HepG2 (cell line): ENCODE results near the gene ELMOD1. TPM values are rescaled to one million over a fixed set of nuclear protein-coding genes. Genes with fewer than 3 reads are reported as not detected.

Source experiments
- DRAP1 ChIP-seq: IDR thresholded peaks from 2 replicates; pipeline ENCODE4 v1.6.1; 2016; ENCODE audit warnings: missing genetic modification reagents, missing compliant biosample characterization
- EP300 ChIP-seq, 3 experiments: sonication (generic) in 1 of 3; formaldehyde crosslinking in 1 of 3; IDR thresholded peaks; 2 replicates each; pipeline versions ENCODE4 v1.5.1 to v1.6.1; 2011 to 2020; ENCODE audit warnings: low read depth in 2 of 3, low read length in 2 of 3, borderline replicate concordance in 1 of 3, improper control_type of control experiment in 1 of 3, mild to moderate bottlenecking in 1 of 3, missing genetic modification reagents in 1 of 3, moderate library complexity in 1 of 3
- GABPB1 ChIP-seq: IDR thresholded peaks from 2 replicates; pipeline ENCODE4 v1.6.1; 2016; ENCODE audit warnings: mild to moderate bottlenecking, missing genetic modification reagents, moderate library complexity, missing compliant biosample characterization
- KLF11 ChIP-seq: IDR thresholded peaks from 2 replicates; pipeline ENCODE4 v1.6.1; 2016; ENCODE audit warnings: missing compliant biosample characterization
- MAX ChIP-seq: IDR thresholded peaks from 2 replicates; pipeline ENCODE4 v1.6.1; 2012; ENCODE audit warnings: inconsistent platforms
- MYC ChIP-seq: sonication (generic); formaldehyde crosslinking; IDR thresholded peaks from 2 replicates; pipeline ENCODE4 v1.9.0; 2021; ENCODE audit warnings: missing genetic modification reagents, borderline replicate concordance
- NFYB ChIP-seq: sonication (generic); formaldehyde crosslinking; IDR thresholded peaks from 2 replicates; pipeline ENCODE4 v1.4.0; 2020; ENCODE audit warnings: missing genetic modification reagents
- PHF21A ChIP-seq: sonication (generic); formaldehyde crosslinking; IDR thresholded peaks from 2 replicates; pipeline ENCODE4 v1.5.0; 2020; ENCODE audit warnings: mild to moderate bottlenecking, missing genetic modification reagents
- RBM22 ChIP-seq: fragments of 200-400 bp; formaldehyde crosslinking; optimal IDR thresholded peaks from 2 replicates; pipeline ENCODE3; 2017; ENCODE audit warnings: mild to moderate bottlenecking, low read length, moderate library complexity
- SMARCE1 ChIP-seq: fragments of 450-650 bp; IDR thresholded peaks from 2 replicates; pipeline ENCODE4 v1.6.1; 2017; ENCODE audit warnings: borderline replicate concordance
- SPEN ChIP-seq: sonication (generic); formaldehyde crosslinking; IDR thresholded peaks from 2 replicates; pipeline ENCODE4 v1.5.1; 2020; ENCODE audit warnings: low read depth, mild to moderate bottlenecking, missing genetic modification reagents
- TAF1 ChIP-seq: sonication (generic); formaldehyde crosslinking; IDR thresholded peaks from 2 replicates; pipeline ENCODE4 v1.4.0; 2020; ENCODE audit warnings: missing genetic modification reagents
- ZBTB20 ChIP-seq: sonication (generic); formaldehyde crosslinking; IDR thresholded peaks from 2 replicates; pipeline ENCODE4 v1.8.1; 2023; ENCODE audit warnings: missing genetic modification reagents, low read depth, mild to moderate bottlenecking, borderline replicate concordance
- ZFP41 ChIP-seq: sonication (generic); formaldehyde crosslinking; IDR thresholded peaks from 2 replicates; pipeline ENCODE4 v1.4.0; 2020; ENCODE audit warnings: mild to moderate bottlenecking, missing genetic modification reagents, borderline replicate concordance
- ZFY ChIP-seq: sonication (generic); formaldehyde crosslinking; IDR thresholded peaks from 2 replicates; pipeline ENCODE4 v1.4.0; 2020; ENCODE audit warnings: missing genetic modification reagents
- ZNF441 ChIP-seq: sonication (generic); formaldehyde crosslinking; IDR thresholded peaks from 2 replicates; pipeline ENCODE4 v1.7.0; 2021; ENCODE audit warnings: missing genetic modification reagents, borderline replicate concordance
- ZNF451 ChIP-seq: sonication (generic); formaldehyde crosslinking; IDR thresholded peaks from 2 replicates; pipeline ENCODE4 v1.5.0; 2020; ENCODE audit warnings: mild to moderate bottlenecking, missing genetic modification reagents
- ZNF605 ChIP-seq: sonication (generic); formaldehyde crosslinking; IDR thresholded peaks from 2 replicates; pipeline ENCODE4 v1.8.0; 2022; ENCODE audit warnings: mild to moderate bottlenecking, missing genetic modification reagents
- ZNF713 ChIP-seq: sonication (generic); formaldehyde crosslinking; IDR thresholded peaks from 2 replicates; pipeline ENCODE4 v1.4.0; 2020; ENCODE audit warnings: mild to moderate bottlenecking, missing genetic modification reagents
- ZNF747 ChIP-seq: sonication (generic); formaldehyde crosslinking; IDR thresholded peaks from 2 replicates; pipeline ENCODE4 v1.8.1; 2023; ENCODE audit warnings: missing genetic modification reagents, mild to moderate bottlenecking, borderline replicate concordance
- polyA plus RNA-seq, 8 experiments: library from polyadenylated mRNA; depleted of rRNA in 3 of 8; stranded (reverse) in 7 of 8; unstranded in 1 of 8; fragments of >200 nt; fragmentation: Illumina TruSeq in 4 of 8; extraction: Trizol in 4 of 8; gene quantifications; 2 replicates each; pipeline versions ENCODE4 v1.2.1 to v1.2.3, GENCODE V29; 2011 to 2016; ENCODE audit warnings: low read depth in 4 of 8, missing spikeins in 1 of 8, mixed read lengths in 1 of 8; ENCODE audit not compliant: insufficient read depth in 1 of 8
- total RNA-seq, 5 experiments: library from RNA; depleted of rRNA; stranded (reverse); fragments of >200 nt; fragmentation: Illumina TruSeq; extraction: Trizol; gene quantifications; 2 replicates each; pipeline ENCODE4 v1.2.3, GENCODE V29; 2016; ENCODE audit warnings: low read depth in 1 of 5
- TF ChIP-seq, protein P1 (sequence below): IDR thresholded peaks from 2 replicates; pipeline ENCODE4 v1.6.1; 2016; ENCODE audit warnings: mild to moderate bottlenecking, missing biosample characterization, missing genetic modification reagents
- TF ChIP-seq, protein P2 (sequence below): sonication (generic); formaldehyde crosslinking; IDR thresholded peaks from 2 replicates; pipeline ENCODE4 v1.5.1; 2020; ENCODE audit warnings: missing genetic modification reagents, mild to moderate bottlenecking, borderline replicate concordance
- TF ChIP-seq, protein P3 (sequence below): sonication (generic); formaldehyde crosslinking; IDR thresholded peaks from 2 replicates; pipeline ENCODE4 v1.4.0; 2020; ENCODE audit warnings: missing genetic modification reagents
- TF ChIP-seq, protein P4 (sequence below): sonication (generic); formaldehyde crosslinking; IDR thresholded peaks from 2 replicates; pipeline ENCODE4 v1.8.0; 2022; ENCODE audit warnings: missing genetic modification reagents, mild to moderate bottlenecking, borderline replicate concordance

The ELMOD1 gene
- total and polyA plus RNA-seq, 2 of the 13 experiments (the other 11 are each of a cell fraction or from before 2014, with no cell fraction given), result not detected

DNA sequence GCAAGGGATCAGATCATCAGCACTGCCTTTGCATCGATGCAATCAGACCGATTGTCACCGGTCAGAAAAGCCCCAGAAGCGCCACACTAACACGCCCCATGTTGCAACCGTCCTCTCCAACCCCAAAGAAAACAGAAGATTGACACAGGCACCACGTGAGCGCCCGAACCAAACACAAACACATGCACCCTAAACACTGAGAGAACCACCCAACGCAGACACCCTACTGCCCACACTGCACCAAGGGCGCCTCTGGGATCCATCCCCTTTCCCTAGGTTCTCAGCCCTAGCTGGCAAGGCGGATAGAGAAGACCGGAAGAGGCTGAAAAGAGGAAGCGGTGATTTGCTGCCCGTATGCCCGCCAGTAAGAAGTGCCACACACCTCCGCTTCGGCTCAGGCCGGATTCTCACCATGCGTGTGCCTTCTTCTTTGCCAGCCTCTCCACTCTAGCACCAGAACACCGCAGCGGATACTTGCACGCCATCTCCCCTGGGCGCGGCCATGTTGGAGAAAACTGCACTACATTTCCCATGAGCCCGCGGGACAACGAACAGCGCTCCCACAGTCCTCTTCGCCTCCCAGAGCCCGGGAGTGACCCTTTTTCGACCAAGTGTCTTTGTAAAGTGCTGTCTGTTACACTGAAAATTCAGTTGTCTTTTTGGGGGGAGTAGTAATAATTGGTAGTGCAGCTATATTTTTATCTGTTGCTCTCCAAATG, 25.6 kb upstream of the ELMOD1 start, which contains the start of gene ALKBH8 (continued):
- TF ChIP-seq, protein P1, sequence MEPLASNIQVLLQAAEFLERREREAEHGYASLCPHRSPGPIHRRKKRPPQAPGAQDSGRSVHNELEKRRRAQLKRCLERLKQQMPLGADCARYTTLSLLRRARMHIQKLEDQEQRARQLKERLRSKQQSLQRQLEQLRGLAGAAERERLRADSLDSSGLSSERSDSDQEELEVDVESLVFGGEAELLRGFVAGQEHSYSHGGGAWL (CRISPR knock-in tag), result peak; percentile 92; the same call in 1 of the 2 replicates
- TF ChIP-seq TAF1 (peak; percentile 73; the same call in 1 of the 2 replicates), SPEN (CRISPR knock-in tag) (peak; percentile 46), MAX (peak; percentile 57; the same call in 1 of the 2 replicates), RBM22 (no peak), DRAP1 (CRISPR knock-in tag) (peak; percentile 44; the same call in 1 of the 2 replicates), MYC (CRISPR knock-in tag) (peak; percentile 73; the same call in 1 of the 2 replicates), ZNF747 (CRISPR knock-in tag) (0 out of 2 replicates have a peak, but pooled peaks have one; percentile 63), SMARCE1 (no peak), ZNF441 (CRISPR knock-in tag) (0 out of 2 replicates have a peak, but pooled peaks have one; percentile 21), ZNF605 (CRISPR knock-in tag) (peak; percentile 63; the same call in 1 of the 2 replicates), KLF11 (CRISPR knock-in tag) (0 out of 2 replicates have a peak, but pooled peaks have one; percentile 20), ZBTB20 (CRISPR knock-in tag) (peak; percentile 73; the same call in 1 of the 2 replicates), NFYB (0 out of 2 replicates have a peak, but pooled peaks have one; percentile 18), ZFP41 (CRISPR knock-in tag) (peak; percentile 65; the same call in 1 of the 2 replicates), ZNF451 (CRISPR knock-in tag) (0 out of 2 replicates have a peak, but pooled peaks have one; percentile 30), ZFY (CRISPR knock-in tag) (peak; percentile 50), PHF21A (peak; percentile 56; the same call in 1 of the 2 replicates), ZNF713 (CRISPR knock-in tag) (0 out of 2 replicates have a peak, but pooled peaks have one; percentile 44), EP300 (IDR thresholded peaks at IDR 0.05; ENCODE audit: low read depth in 2 of 2, low read length in 2 of 2) (peak in 1 of 2 experiments; percentile 10; a peak in 1 of 4 replicates), EP300 (CRISPR knock-in tag; IDR thresholded peaks at IDR 0.05; ENCODE audit: borderline replicate concordance) (no peak), GABPB1 (CRISPR knock-in tag) (peak; percentile 88)
- TF ChIP-seq, protein P2, sequence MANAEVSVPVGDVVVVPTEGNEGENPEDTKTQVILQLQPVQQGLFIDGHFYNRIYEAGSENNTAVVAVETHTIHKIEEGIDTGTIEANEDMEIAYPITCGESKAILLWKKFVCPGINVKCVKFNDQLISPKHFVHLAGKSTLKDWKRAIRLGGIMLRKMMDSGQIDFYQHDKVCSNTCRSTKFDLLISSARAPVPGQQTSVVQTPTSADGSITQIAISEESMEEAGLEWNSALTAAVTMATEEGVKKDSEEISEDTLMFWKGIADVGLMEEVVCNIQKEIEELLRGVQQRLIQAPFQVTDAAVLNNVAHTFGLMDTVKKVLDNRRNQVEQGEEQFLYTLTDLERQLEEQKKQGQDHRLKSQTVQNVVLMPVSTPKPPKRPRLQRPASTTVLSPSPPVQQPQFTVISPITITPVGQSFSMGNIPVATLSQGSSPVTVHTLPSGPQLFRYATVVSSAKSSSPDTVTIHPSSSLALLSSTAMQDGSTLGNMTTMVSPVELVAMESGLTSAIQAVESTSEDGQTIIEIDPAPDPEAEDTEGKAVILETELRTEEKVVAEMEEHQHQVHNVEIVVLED (CRISPR knock-in tag), result peak; percentile 76; the same call in 1 of the 2 replicates
- TF ChIP-seq, protein P3, sequence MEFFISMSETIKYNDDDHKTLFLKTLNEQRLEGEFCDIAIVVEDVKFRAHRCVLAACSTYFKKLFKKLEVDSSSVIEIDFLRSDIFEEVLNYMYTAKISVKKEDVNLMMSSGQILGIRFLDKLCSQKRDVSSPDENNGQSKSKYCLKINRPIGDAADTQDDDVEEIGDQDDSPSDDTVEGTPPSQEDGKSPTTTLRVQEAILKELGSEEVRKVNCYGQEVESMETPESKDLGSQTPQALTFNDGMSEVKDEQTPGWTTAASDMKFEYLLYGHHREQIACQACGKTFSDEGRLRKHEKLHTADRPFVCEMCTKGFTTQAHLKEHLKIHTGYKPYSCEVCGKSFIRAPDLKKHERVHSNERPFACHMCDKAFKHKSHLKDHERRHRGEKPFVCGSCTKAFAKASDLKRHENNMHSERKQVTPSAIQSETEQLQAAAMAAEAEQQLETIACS, result no peak
- TF ChIP-seq, protein P4, sequence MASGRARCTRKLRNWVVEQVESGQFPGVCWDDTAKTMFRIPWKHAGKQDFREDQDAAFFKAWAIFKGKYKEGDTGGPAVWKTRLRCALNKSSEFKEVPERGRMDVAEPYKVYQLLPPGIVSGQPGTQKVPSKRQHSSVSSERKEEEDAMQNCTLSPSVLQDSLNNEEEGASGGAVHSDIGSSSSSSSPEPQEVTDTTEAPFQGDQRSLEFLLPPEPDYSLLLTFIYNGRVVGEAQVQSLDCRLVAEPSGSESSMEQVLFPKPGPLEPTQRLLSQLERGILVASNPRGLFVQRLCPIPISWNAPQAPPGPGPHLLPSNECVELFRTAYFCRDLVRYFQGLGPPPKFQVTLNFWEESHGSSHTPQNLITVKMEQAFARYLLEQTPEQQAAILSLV, result 0 out of 2 replicates have a peak, but pooled peaks have one; percentile 47
